Measurements from ENCODE around the gene FAM53C.

DNA sequence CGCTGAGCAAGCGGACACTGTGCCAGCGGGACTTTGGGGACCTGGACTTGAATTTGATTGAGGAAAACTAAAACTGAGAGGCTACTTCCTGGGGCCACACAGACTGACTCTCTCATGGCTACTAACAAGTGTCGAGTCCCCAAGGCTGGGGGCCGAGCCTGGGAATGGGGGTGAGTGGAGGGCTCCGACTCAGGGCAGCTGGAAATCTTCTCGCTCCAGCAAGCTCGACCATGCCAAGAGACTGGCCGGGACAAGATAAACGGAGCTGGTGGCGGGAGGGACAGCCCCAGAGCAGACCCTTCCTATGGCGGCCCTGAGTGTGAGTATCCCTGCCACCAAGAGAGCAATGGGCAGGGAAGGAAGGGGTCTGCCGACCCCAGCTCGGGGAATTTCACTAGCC is 8.8 kb downstream of the FAM53C start:
- TF ChIP-seq RAD21 (IDR thresholded peaks at IDR 0.05; ENCODE audit: low read depth): no peak
- no peak for TF ChIP-seq CREB1 (IDR thresholded peaks at IDR 0.05; ENCODE audit: low read depth)
- TF ChIP-seq, protein P1, sequence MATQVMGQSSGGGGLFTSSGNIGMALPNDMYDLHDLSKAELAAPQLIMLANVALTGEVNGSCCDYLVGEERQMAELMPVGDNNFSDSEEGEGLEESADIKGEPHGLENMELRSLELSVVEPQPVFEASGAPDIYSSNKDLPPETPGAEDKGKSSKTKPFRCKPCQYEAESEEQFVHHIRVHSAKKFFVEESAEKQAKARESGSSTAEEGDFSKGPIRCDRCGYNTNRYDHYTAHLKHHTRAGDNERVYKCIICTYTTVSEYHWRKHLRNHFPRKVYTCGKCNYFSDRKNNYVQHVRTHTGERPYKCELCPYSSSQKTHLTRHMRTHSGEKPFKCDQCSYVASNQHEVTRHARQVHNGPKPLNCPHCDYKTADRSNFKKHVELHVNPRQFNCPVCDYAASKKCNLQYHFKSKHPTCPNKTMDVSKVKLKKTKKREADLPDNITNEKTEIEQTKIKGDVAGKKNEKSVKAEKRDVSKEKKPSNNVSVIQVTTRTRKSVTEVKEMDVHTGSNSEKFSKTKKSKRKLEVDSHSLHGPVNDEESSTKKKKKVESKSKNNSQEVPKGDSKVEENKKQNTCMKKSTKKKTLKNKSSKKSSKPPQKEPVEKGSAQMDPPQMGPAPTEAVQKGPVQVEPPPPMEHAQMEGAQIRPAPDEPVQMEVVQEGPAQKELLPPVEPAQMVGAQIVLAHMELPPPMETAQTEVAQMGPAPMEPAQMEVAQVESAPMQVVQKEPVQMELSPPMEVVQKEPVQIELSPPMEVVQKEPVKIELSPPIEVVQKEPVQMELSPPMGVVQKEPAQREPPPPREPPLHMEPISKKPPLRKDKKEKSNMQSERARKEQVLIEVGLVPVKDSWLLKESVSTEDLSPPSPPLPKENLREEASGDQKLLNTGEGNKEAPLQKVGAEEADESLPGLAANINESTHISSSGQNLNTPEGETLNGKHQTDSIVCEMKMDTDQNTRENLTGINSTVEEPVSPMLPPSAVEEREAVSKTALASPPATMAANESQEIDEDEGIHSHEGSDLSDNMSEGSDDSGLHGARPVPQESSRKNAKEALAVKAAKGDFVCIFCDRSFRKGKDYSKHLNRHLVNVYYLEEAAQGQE (IDR thresholded peaks at IDR 0.05; ENCODE audit: low read depth): no peak
- no peak for TF ChIP-seq TCF12 (IDR thresholded peaks at IDR 0.05; ENCODE audit: low read depth)
- TF ChIP-seq YY1 (IDR thresholded peaks at IDR 0.05; ENCODE audit: low read depth): no peak
